OCI-M2 (cell line): Measurements from ENCODE around the gene BRD3.
"Not testable (repeated sequence)": the region's sequence is repeated elsewhere in the genome, so short reads cannot be mapped to it uniquely, and the experiment has no call there.

Experiments used
- DNase-seq: peaks from one replicate; lab custom pipeline; 2025; ENCODE audit not compliant: unreplicated experiment; lab: John Stamatoyannopoulos, UW

BRD3 gene

DNA sequence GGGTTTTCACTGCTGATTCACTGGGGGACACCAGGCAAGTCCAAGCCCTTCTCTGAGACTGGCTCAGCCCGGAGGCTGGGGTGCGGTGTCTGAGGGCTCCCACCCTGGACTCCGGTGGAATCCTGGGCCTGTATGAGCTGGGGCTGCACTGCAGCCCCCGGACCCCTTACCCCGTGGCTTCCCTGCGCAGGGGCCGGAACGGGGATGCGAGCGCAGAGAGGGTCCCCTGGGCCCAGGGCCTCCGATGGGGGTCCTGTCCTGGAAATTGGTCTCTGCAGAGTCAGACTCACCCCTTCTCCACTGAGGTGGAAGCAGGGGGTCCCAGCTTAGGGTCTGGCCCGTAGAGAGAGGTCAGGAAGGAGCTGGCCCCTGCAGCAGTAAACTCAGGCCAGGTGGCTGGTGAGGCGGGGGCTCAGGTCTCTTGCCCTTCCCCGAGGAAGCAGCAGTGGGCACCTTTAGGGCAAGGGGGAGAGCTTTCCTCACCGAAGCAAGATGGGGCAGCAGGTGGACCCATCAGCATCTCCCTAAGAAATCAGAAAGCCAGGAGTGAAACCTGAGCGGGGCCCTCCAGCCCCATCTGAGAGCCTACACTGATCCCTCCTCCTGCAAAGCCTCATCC is 74.1 kb downstream of the BRD3 start:
- DNase-seq, result no peak

DNA sequence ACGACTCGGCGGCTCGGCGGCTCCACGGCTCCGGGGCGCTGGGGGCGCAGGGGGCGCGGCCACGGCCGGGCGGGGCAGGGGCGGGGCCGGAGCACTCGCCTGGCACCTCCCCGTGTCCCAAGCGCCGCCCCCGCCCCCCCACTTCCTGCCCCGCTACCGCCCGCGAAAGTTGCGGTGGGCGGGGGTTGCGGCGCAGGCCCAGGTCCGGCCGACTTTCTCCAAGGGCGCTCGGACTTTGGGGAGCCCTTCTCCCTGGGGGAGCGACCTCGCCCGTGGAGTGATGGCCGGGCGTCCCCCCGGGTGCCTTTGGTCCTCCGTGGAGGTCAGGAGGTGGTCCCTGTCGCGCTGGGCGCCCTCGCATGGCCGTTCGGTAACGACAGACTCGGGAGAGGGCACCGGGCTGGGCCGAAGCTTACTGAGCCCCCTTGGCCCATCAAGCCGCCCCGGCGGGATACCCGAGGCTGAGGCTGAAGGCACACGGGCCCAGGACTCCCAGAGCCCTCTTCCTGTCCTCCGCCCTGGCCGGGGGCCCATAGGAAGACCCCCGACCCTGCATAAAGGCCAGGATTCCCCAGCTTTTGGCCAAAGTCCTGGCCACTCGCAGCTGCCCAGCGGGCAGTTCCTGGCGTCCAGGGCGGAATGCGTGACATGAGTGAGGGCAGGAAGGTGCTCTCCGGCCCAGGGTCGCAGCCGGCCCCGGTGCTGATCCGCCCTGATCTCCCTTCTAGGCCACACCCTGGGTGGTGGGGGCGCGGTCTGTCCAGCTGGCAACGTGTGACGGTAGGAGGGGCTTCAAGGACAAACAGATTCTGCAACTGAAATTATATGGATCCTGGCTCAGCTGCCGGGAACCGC is 74.8 kb downstream of the BRD3 start:
- DNase-seq, result peak; percentile 1

DNA sequence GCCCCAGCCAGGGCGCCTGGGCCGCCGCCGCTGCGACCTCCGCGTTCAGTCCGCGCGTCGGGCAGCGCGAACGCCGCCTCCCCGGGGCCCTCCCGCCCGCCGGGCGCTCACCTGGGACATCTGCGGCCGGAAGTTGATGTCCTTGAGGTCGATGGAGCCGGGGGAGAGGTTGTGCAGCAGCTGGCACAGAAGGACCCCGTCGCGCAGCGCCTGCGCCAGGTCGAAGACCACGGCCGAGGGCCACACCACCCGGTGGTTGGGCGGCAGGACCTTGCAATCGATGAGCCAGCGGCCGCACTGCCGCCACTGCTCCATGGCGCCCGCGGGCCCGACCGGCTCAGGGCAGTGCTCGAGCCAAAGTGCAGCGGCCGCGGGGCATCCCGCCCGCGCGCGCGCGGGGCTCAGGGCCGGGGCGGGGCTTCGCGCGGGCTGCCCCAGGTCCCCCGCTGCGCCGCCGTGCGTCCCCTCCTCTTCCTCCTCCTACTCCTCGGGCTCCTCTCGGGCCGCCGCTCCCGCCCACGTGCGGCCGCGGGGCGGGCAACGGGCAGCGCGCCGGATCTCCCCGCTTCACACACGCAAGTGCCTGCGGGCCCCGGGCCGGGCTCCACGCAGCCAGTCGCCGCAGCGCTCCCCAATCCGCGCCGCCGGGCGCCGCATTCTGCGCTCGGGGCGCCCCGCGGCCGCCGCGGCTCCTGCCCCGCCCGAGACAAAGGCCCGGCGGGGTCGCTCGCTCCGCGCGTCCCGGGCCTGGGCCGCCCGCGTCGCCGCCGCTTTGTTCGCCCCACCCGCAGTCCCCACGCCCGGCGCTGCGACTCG is 75.7 kb downstream of the BRD3 start, which contains the start of gene VAV2:
Gene VAV2 (minus strand): TSS at position 361 of the 816 bp plus-strand sequence. CDS start 46 bp downstream, at position 315.
- no peak for DNase-seq

DNA sequence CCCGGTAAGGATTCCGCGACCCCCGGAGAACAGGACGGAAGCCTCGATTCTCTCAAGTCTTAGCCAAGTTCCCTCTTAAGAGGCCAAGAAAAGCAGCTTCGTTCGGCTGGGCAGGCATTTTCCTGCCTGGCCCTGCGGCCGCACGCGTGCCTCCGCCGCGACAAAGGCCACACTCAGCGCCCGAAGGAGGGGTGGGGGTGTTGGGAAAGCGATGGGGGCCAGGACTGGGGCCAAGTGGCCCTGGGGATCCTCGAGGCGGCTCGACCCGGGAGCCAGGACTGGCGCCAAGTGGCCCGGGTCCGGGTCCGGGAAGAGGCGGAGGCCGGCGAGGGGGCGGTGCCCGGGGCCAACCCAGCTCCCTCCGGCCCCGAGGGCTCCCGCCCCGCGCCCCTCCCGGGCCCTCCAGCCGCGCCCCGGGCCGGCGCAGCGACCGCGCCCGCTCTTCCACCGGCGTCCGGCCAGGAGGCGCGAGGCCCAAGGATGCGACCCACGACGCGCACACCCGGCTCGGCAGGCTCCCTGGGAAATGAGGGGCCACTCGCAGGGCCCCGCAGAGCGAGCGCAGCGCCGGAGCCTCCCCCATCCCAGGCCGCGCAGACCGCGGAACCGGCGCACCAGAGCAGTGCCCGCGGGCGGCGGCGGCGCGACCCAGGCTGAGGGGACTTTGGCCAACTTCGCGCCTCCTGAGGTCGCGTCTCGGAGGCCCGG is 76.5 kb downstream of the BRD3 start:
- no peak for DNase-seq

DNA sequence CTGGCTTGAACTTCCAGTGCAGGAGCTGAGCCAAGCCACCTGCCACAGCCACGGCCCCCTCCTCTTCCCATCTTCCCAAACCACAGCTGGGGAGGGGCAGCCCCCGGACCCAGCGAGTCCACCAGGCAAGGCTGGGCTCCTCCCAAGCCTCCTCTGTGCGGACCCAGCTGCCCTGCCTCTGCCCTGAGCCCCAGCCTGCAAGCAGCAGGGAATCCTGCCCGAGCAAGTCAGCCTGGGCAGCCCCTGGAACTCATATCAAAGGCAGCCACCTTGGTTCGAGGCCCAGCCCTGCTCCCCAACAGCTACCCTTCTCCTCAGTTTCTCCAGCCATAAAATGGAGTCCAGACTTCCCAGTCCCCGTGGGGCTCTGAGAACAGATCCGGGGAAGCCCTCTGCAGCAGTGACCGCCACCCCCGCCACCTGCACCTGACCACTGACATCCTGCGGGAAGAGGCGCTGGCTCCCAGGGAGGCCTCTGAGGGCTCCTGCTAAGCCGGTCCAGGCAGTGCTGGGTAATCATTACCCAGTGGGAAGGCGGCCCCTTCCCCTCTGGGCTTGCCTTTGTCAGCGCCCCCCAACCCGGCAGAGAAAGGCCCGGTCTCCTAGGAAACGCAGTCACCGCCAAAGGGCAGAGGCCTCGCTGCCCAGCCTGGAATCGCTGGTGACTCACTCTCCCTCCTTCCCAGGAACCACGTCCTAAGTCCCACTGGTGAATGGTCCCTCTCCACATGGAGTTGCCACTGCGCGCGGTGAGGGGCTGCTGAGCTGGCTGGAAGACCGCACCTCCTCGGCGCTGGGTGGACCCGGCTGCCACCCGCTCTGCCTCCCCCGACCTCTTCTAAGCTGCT is 77.2 kb downstream of the BRD3 start:
- DNase-seq, result no peak

DNA sequence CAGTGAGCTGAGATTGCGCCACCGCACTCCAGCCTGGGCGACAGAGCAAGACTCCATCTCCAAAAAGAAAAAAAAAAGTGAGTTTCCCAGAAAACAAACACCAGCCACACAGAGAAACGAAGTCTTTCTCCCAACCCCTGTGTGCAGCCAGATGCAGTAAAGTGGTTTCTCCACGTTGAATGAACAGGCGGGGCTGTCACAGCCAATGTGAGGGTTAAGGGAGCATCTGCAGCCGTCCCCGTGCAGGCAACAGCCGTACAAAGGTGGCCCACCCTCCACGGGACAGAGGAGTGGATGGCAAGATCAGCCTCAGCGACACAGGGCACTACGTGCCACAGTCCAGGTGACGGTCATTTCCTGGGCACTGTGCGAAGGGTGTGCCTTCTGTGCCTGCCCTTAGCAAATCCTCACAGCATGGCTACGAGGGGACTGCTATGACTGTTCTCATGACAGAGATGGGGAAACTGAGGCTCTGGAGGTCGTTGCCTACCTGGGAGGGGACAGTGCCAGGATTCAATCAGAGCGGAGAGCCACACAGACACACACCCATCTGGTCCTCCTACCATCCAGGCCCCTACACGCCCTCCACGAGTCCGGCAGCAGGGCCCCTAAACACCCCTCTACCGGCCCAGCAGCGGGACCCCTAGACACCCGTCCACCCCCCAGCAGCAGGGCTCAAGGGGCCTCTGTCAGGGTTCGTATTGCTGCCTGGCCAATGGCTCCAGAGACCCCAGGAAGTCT is 78.0 kb downstream of the BRD3 start:
- DNase-seq, result no peak

DNA sequence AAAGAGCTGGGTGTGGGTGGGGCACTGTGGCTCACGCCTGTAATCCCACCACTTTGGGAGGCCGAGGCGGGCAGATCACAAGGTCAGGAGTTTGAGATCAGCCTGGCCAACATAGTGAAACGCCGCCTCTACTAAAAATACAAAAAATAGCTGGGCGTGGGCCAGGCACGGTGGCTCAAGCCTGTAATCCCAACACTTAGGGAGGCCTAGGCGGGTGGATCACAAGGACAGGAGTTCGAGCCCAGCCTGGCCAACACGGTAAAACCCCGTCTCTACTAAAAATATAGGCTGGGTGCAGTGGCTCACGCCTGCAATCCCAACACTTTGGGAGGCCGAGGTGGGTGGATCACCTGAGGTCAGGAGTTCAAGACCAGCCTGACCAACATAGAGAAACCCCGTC is 79.1 kb downstream of the BRD3 start:
- not testable (repeated sequence) for DNase-seq

DNA sequence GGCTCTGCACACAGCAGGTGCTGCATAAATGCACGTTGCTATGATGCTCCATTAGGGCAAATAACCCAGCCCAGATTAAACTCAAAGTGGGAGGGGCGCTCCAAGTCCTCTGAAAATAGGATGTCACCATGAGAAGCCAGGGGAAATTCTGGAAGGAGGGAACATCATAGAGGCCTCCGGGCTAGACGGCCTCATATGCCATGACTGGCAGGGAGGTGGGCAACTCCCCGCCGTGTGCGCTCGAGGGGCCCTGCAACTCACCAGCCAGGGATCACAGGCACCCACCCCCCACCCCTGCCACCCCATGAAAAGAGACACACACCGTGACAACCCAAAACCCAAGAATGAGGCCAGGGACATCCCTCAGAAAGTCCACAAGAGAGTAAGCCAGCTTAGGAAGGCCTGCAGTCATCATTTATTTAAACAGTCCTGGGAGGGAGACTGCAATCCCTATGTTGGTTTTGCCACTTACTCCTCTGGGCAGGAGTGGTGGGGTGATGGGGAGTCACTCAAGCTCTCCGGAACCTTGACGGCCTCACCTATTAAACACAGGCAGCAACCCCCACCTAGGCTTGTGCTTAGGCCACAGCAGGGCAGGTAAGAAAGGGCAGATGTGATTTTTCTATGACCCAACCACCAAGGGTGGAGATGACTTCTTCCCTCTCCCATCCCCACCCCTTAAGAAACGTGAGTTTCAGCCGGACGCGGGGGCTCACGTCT is 79.7 kb downstream of the BRD3 start:
- DNase-seq, result no peak

DNA sequence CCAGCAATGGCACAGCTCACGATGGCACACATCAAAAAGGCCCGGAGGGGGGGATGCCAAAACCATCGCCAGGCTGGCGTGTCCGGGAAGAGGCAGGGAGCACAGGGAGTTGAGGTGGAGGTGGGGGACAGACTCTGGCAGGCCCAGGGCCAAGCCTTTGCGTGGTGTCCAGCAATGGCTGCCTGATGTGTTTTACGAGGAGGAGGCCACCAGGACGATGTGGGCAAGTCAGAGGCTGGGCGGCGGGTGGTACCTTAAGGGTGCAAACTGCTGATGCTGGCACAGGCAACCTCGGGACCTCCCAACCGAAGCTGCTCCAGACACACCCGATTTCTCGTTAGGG is 80.4 kb downstream of the BRD3 start:
- no peak for DNase-seq

DNA sequence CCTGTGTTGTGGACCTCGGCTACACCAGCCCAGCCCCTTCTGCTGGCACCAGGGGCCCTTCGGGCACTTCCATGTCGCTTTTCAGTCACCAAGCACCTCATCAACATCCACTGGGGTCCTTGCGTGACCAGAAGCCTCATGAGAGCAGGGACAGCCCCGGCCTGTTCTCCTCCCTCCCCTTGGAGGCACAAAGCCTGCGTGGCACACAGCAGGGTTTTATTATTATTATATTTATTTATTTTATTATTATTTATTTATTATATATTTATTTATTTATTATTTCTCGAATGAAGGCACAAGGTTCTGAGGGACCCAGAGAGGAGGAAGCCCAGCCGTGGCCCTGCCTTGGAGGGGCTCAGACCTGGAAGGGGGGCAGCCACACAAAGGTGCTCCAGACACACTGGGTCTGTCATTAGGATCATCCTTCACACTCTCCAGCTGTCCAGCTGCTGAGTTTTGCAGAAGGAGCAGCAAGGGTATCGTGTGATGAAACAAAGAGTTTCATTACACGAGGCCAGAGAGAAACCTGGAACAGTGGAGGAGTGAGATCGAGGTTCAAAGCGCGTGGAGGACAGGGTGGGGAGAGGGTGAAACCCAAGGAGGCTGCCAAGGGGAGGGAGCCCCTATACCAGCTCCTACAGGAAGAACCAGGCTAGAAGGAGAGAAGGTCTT is 80.9 kb downstream of the BRD3 start:
- no peak for DNase-seq

DNA sequence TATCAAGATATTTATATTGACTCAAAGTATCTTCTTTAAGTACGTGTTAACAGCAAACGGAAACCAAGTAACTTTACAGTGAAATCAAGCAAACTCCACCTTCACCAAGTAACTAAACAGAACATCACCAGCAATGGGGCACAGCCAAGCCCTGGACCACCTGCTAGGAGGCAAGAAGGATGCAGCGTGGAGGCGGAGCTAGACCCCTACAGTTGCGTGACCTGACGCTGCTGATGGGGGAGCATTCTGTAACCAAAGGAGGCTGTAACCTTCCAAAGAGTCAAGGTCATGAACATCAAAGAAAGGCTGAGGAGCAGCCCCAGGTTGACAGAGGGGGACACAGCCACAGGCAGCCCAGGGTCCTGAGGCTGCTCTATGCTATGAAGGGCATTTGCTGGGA is 81.8 kb downstream of the BRD3 start:
- no peak for DNase-seq

DNA sequence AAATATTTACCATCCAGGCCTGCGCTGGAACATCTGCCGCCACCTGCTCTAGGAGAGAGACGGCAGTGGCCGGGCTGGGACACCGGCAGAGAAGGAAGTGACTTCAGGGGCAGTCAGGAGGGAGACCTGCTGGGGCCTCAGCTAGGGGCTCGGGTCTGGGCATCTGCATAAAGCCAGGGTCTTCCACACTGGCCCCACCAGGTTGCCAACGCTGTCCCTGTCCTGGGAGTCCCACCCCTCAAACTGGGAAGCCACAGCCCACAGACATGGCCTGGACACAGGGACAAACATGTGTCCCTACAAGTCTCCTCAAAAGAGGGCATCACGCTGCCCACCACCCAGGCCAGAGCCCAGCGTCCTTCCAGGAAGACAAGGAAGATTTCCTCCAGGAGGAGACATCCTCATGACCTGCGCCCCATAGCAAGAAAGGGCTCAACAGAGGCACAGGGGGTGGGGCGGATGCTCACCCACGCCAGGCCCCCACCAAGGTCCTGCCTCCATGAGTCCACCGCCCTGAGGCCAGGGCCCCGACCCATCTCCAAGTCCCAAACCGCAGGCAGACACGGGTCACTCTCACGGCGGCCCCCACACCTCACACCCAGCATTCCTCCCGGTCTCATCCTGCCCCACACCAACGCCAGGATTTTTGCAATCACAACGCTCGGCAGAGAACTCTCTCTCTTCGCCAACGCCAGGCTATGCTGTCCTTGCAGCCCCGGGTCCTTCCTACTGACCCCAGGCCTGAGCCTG is 84.7 kb downstream of the BRD3 start:
- DNase-seq, result no peak

DNA sequence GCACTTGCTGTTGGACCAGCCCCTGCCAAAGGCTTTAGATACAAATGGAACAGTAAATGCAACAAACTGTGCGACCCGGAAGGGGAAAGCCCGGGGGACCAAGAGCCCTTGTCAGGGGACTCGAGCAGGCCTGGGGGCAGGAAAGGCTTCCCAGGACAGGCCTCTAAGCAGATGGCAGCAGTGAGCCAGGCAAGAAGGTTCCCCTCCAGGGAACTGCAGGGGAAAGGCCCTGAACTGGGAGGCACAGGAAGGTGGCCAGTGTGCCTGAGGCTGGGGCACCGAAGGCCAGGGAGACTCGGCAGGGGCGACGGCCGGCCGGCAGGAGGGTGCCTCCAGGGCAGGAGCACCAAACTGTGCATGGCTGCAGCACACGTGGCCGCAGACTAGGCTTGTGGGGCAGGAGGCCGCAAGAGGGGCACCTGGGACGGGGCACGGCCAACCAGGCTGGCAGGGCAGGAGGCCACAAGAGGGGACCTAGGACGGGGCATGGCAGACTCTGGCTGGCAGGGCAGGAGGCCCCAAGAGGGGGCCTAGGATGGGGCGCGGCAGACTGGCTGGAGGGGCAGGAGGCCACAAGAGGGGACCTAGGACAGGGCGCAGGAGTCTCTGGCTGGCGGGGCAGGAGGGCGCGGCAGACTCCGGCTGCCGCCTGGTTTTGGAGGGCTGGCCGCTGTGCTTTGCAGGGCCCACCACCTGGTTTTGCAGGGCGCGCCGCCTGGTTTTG is 85.7 kb downstream of the BRD3 start:
- no peak for DNase-seq

DNA sequence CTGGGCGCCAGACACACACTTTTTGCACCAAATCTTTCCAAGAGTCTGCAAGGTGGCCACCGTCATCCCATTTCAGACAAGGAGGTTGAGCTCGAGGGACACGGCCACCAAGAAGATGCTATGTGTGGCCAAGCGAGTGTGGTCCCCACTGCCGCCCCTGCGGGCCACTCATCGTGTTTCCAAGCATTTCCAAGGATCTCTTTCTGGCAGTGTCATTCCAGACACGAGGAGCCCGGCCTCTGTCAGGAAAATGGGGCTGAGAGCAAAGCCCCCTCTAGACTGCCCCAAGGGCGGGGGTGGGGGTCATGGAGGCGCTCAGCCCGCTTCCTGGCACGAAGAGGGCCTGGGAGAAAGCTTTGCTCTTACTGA is 86.3 kb downstream of the BRD3 start:
- no peak for DNase-seq

DNA sequence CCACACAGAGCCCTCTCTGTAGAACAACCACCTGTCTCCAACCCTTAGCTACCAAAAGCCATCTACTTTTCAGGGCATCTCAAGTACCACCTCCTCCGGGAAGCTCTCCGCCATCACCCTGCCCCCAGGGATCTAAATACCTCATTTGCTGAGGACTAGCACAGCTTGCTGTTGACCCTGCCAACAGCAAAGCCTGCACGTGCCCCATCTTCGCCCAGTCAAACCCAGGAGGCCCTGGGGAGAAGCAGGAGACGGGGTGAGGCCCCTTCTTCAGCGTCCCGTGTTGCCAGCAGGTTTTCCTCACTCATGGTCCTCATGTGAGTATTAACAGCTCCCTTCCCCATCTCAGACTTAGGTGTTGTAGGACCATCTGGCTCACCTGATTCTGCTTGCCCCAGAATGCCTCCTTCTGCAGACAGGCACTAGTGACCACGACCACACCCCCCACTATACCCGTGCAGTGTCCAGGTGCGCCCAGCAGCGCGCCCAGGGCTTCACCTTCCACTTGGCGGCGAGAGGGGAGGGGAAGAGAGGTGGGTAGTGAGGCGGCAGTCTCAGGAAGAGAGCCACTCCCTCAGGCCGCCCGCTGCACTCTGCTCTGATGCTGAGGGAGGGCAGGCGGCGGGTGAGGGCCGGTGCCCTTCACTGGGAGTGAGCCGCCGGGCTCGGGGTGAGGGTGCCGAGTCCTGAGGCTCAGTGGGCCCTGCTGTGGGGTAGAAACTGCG is 86.8 kb downstream of the BRD3 start:
- DNase-seq, result no peak
